ENCODE data around the gene CEP83. TPM values are rescaled to one million over a fixed set of nuclear protein-coding genes. Genes with fewer than 3 reads are reported as not detected.
A peak's percentile ranks its signal among the peaks of the same experiment; 100 is the strongest.

The CEP83 gene
- total and polyA plus RNA-seq, 12 donors = 4.2 to 20.5 (median 10.2) TPM

DNA sequence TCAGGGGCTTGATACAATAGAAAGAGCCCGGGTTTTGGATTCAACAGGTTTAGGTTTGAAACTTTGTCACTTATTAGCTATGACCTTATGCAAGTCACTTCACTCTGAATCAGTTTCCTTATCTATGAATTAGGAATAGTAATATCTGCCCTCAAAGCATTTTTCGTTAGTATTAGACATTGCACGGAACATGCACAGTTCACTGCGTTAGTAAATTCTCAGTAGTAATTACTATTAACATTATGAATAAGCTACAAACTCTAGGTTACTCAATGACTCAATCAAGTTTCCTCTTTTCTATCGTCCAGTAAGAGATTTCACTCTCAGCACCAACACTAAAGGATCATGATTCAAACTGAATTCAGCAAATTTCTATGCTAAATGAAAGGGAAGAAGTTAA lies 150.3 kb downstream of the CEP83 start:
- Histone ChIP-seq H3K27me3 (no peaks in the 10 kb centered on the region), H3K27ac (no peak overlapping the region), H3K4me1 (peaks cover 0 to 9% (median 0%) of the 10 kb centered on the region in 9 donors), H3K36me3 (peaks cover 0 to 74% (median 0%) of the 10 kb centered on the region in 9 donors), H3K4me3 (no peak overlapping the region), H3K9me3 (peaks cover 0 to 3% (median 0%) of the 10 kb centered on the region in 11 donors)
- intact Hi-C loops (cut with DNase I) = no loop called here
- WGBS, 2 donors = 92 to 93% methylated on average over 5 of the region's 5 CpGs
- no peak for TF ChIP-seq CTCF (IDR thresholded peaks at IDR 0.05)
- DNase-seq = no peak
- ATAC-seq = no peak

- Histone ChIP-seq H3K9me3 (no peaks in the 10 kb centered on the region), H3K27me3 (no peaks in the 10 kb centered on the region), H3K36me3 (peaks cover 0 to 81% (median 0%) of the 10 kb centered on the region in 9 donors), H3K27ac (no peak overlapping the region), H3K4me1 (peaks cover 0 to 9% (median 0%) of the 10 kb centered on the region in 9 donors), H3K4me3 (no peak overlapping the region)
- no peak for ATAC-seq
- WGBS, 2 donors = 64 to 78% methylated on average over 2 of the region's 2 CpGs
- intact Hi-C loops (cut with DNase I) = no loop called here
- no peak for DNase-seq
- no peak for TF ChIP-seq CTCF (IDR thresholded peaks at IDR 0.05)
Observed at GRCh38 chr12:94308612-94309011, 151.1 kb downstream of the CEP83 start.

DNA sequence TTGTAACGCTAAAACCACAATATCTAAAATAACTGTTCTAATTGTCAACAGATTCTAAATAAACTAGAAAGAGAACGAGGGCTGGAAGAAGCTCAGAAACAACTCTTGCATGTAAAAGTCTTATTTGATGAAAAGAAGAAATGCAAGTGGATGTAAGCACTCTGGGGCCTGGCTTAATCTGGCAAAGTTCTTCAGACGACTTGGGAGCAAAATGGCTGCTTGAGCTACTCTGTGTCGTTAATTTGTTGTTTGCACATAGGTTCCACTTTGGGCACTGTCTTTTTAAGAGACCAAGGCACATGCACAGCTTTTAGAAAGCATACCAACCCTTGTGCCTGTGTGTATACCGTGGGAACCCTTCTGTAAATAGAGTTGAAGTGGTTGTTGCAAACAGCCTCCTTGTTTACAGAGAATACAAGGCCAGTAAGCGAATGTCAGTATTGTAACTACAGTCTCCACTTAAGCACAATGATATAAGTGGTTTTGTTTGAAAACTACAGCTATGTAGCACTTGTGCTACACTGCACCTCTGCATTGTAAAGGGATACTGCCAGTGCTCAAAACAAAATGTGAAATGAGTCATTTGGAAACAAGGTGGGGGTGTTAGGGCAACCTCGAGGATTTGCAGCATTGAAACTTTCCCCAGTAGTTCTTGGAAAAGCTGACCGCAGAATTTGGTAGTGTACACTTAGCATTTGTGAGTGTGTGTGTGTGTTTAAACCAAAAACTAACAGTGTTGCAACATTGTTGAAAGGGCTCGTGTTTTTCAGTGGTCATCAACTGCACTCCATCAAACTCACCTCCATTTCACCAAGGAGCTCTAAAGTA lies 154.3 kb downstream of the CEP83 start:
- Histone ChIP-seq H3K27ac (no peak overlapping the region), H3K4me1 (peaks cover 0 to 9% (median 0%) of the 10 kb centered on the region in 9 donors), H3K36me3 (peaks cover 0 to 92% (median 0%) of the 10 kb centered on the region in 9 donors), H3K4me3 (no peak overlapping the region), H3K9me3 (no peaks in the 10 kb centered on the region), H3K27me3 (no peaks in the 10 kb centered on the region)
- TF ChIP-seq CTCF (IDR thresholded peaks at IDR 0.05) = no peak
- 64 to 76% methylated on average over 9 of the region's 9 CpGs for WGBS, 2 donors
- no peak for DNase-seq
- ATAC-seq = no peak
- intact Hi-C loops (cut with DNase I) = no loop called here

- no peak for TF ChIP-seq CTCF (IDR thresholded peaks at IDR 0.05)
- Histone ChIP-seq H3K4me3 (no peak overlapping the region), H3K27me3 (no peaks in the 10 kb centered on the region), H3K9me3 (no peaks in the 10 kb centered on the region), H3K4me1 (peaks cover 0 to 11% (median 2%) of the 10 kb centered on the region in 9 donors), H3K36me3 (peaks cover 0 to 98% (median 0%) of the 10 kb centered on the region in 9 donors), H3K27ac (no peak overlapping the region)
- no peak for DNase-seq
- ATAC-seq = peak in 2 of 8 donors; percentile 24 to 33
- WGBS, 2 donors = 61 to 65% methylated on average over 3 of the region's 3 CpGs
- intact Hi-C loops (cut with DNase I) = no loop called here
Observed at GRCh38 chr12:94304566-94305061, 155.1 kb downstream of the CEP83 start.

All from heart right ventricle (tissue), 16 donors.